Measurements from ENCODE around the gene PTGIS. TPM values are rescaled to one million over a fixed set of nuclear protein-coding genes. Genes with fewer than 3 reads are reported as not detected.

The PTGIS gene
- total RNA-seq, 1 donor = 89.8 TPM

DNA sequence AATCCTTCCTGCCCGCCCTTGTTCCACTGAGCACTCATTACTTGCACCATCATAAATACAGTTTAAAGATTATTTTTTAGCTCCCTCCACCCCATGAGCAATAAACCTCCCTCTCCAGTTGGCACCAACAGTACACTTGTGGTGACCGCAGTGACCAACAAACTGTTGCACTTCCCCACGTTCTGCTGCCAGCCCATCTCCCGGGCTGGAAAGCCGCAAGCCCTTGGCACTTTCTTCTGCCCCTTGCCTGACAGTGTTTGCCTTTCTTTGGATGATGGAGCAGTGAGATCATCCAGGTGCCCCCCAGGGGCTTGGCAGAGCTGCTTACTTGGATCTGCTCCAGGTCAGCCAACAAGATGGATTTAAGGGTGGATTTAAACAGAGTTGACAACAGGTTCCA lies 107.0 kb downstream of the PTGIS start:
- Histone ChIP-seq H4K20me1 (ENCODE audit: insufficient read depth, low read length) (no peaks in the 10 kb centered on the region), H3K79me2 (ENCODE audit: insufficient read depth, low read length) (no peaks in the 10 kb centered on the region), H3K4me3 (ENCODE audit: insufficient read depth, low read length) (no peak overlapping the region), H3K4me2 (ENCODE audit: insufficient read depth, low read length) (no peak overlapping the region), H3K9me3 (ENCODE audit: low read depth, low read length) (no peaks in the 10 kb centered on the region), H3K4me1 (ENCODE audit: insufficient read depth, low read length) (peaks cover 4% of the 10 kb centered on the region), H3K27me3 (ENCODE audit: insufficient read depth, low read length) (peaks cover 44% of the 10 kb centered on the region), H2AFZ (ENCODE audit: low read length) (no peak overlapping the region), H3K27ac (ENCODE audit: low read depth, low read length) (no peak overlapping the region), H3K36me3 (ENCODE audit: insufficient read depth, low read length) (no peaks in the 10 kb centered on the region)
- TF ChIP-seq, protein P1, sequence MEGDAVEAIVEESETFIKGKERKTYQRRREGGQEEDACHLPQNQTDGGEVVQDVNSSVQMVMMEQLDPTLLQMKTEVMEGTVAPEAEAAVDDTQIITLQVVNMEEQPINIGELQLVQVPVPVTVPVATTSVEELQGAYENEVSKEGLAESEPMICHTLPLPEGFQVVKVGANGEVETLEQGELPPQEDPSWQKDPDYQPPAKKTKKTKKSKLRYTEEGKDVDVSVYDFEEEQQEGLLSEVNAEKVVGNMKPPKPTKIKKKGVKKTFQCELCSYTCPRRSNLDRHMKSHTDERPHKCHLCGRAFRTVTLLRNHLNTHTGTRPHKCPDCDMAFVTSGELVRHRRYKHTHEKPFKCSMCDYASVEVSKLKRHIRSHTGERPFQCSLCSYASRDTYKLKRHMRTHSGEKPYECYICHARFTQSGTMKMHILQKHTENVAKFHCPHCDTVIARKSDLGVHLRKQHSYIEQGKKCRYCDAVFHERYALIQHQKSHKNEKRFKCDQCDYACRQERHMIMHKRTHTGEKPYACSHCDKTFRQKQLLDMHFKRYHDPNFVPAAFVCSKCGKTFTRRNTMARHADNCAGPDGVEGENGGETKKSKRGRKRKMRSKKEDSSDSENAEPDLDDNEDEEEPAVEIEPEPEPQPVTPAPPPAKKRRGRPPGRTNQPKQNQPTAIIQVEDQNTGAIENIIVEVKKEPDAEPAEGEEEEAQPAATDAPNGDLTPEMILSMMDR (IDR thresholded peaks at IDR 0.05; ENCODE audit: extremely low read depth, low read depth, low read length) = no peak
- DNase-seq (ENCODE audit: insufficient read length, low spot score, missing footprints) = peak; percentile 50

DNA sequence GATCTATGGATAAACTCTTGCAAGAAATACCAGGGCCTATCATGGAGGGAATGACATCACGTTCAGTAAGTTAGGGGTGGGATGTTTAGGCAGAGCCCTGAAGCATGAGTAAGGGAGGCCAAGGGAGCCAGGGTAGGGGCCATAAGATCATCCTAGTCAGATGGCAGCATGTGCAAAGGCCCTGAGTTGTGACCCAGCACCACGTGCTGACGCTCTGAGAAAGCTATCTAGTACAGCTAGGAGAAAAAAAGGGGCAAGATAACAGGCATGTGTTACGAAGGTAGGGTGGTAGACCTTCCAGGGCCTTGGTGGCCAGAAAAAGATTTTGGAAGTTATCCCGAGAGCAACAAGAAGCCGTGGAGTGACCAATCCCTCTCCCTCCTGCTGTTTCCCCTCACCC lies 107.8 kb downstream of the PTGIS start:
- Histone ChIP-seq H3K79me2 (ENCODE audit: insufficient read depth, low read length) (no peaks in the 10 kb centered on the region), H3K36me3 (ENCODE audit: insufficient read depth, low read length) (no peaks in the 10 kb centered on the region)
- TF ChIP-seq, protein P1 (IDR thresholded peaks at IDR 0.05; ENCODE audit: extremely low read depth, low read depth, low read length) = no peak

DNA sequence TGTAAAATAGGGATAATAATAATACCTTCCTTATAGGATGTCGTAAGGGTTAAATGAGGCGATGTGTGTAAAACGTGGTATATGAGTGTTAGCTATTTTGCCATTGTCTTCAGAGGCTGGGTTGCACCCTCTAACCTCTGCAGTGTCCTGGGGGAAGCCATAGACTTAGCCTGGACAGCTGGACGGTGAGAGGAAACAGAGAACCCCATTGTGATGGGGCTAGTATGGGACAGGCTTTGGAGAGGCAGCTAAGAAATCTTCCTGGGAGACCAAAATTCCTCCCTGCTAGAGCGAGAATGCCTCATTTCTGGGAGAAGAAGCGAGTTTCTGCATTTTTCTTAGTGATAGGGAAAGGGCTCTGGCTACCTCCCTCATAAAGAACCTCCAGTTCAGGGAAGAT lies 108.3 kb downstream of the PTGIS start:
- peaks cover 48% of the 10 kb centered on the region for H3K27me3 ChIP-seq (ENCODE audit: insufficient read depth, low read length)
- no peak overlapping the region for H3K4me3 ChIP-seq (ENCODE audit: insufficient read depth, low read length)
- H3K4me1 ChIP-seq (ENCODE audit: insufficient read depth, low read length) = peaks cover 4% of the 10 kb centered on the region
- no peaks in the 10 kb centered on the region for H4K20me1 ChIP-seq (ENCODE audit: insufficient read depth, low read length)
- H3K36me3 ChIP-seq (ENCODE audit: insufficient read depth, low read length) = no peaks in the 10 kb centered on the region
- H3K79me2 ChIP-seq (ENCODE audit: insufficient read depth, low read length) = no peaks in the 10 kb centered on the region
- TF ChIP-seq, protein P1 (IDR thresholded peaks at IDR 0.05; ENCODE audit: extremely low read depth, low read depth, low read length) = no peak
- H3K4me2 ChIP-seq (ENCODE audit: insufficient read depth, low read length) = no peak overlapping the region
- H3K9me3 ChIP-seq (ENCODE audit: low read depth, low read length) = no peaks in the 10 kb centered on the region
- H2AFZ ChIP-seq (ENCODE audit: low read length) = no peak overlapping the region
- no peak for DNase-seq (ENCODE audit: insufficient read length, low spot score, missing footprints)
- H3K27ac ChIP-seq (ENCODE audit: low read depth, low read length) = no peak overlapping the region

More for the DNA sequence above, 107.8 kb downstream of the PTGIS start:
- H3K27me3 ChIP-seq (ENCODE audit: insufficient read depth, low read length) = peaks cover 48% of the 10 kb centered on the region
- no peak overlapping the region for H3K4me3 ChIP-seq (ENCODE audit: insufficient read depth, low read length)
- no peak overlapping the region for H3K27ac ChIP-seq (ENCODE audit: low read depth, low read length)
- no peak overlapping the region for H2AFZ ChIP-seq (ENCODE audit: low read length)
- no peak for DNase-seq (ENCODE audit: insufficient read length, low spot score, missing footprints)
- H3K9me3 ChIP-seq (ENCODE audit: low read depth, low read length) = no peaks in the 10 kb centered on the region
- H3K4me2 ChIP-seq (ENCODE audit: insufficient read depth, low read length) = no peak overlapping the region
- no peaks in the 10 kb centered on the region for H4K20me1 ChIP-seq (ENCODE audit: insufficient read depth, low read length)
- H3K4me1 ChIP-seq (ENCODE audit: insufficient read depth, low read length) = peaks cover 4% of the 10 kb centered on the region

DNA sequence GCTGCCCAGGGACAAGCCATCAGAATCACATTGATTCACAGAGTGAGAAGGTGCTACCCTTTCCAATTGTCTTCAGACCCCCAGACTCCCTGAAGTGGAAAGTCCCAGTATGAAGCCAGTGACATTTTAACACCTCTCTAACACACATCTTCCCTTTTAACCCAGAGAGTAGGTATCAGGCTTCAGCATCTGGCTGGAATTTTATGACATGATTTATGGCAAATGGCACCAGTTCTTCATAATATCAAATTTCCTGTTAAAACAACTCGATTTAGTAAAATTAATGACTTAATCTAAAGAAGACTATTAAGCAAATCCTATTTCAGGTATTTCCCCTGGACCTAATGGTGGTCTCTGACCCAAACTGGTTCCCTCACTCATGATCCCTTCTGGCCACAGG lies 110.5 kb downstream of the PTGIS start:
- Histone ChIP-seq H2AFZ (ENCODE audit: low read length) (no peak overlapping the region), H3K4me2 (ENCODE audit: insufficient read depth, low read length) (no peak overlapping the region), H4K20me1 (ENCODE audit: insufficient read depth, low read length) (no peaks in the 10 kb centered on the region), H3K9me3 (ENCODE audit: low read depth, low read length) (no peaks in the 10 kb centered on the region), H3K36me3 (ENCODE audit: insufficient read depth, low read length) (no peaks in the 10 kb centered on the region), H3K27ac (ENCODE audit: low read depth, low read length) (no peak overlapping the region), H3K4me3 (ENCODE audit: insufficient read depth, low read length) (no peak overlapping the region), H3K79me2 (ENCODE audit: insufficient read depth, low read length) (no peaks in the 10 kb centered on the region), H3K4me1 (ENCODE audit: insufficient read depth, low read length) (peaks cover 4% of the 10 kb centered on the region), H3K27me3 (ENCODE audit: insufficient read depth, low read length) (peaks cover 37% of the 10 kb centered on the region)
- DNase-seq (ENCODE audit: insufficient read length, low spot score, missing footprints) = peak; percentile 62
- TF ChIP-seq, protein P1 (IDR thresholded peaks at IDR 0.05; ENCODE audit: extremely low read depth, low read depth, low read length) = no peak
